ENCODE data around the gene DDX60.

- TF ChIP-seq, protein P1, sequence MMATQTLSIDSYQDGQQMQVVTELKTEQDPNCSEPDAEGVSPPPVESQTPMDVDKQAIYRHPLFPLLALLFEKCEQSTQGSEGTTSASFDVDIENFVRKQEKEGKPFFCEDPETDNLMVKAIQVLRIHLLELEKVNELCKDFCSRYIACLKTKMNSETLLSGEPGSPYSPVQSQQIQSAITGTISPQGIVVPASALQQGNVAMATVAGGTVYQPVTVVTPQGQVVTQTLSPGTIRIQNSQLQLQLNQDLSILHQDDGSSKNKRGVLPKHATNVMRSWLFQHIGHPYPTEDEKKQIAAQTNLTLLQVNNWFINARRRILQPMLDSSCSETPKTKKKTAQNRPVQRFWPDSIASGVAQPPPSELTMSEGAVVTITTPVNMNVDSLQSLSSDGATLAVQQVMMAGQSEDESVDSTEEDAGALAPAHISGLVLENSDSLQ (IDR thresholded peaks at IDR 0.05), result no peak
- TF ChIP-seq SP1 (IDR thresholded peaks at IDR 0.05), result no peak
- no peak for TF ChIP-seq BHLHE40 (IDR thresholded peaks at IDR 0.05; ENCODE audit: borderline replicate concordance)
- TF ChIP-seq FOXM1 (IDR thresholded peaks at IDR 0.05; ENCODE audit: borderline replicate concordance), result no peak
- TF ChIP-seq TARDBP (IDR thresholded peaks at IDR 0.05), result no peak
- no peak for TF ChIP-seq ARNT (IDR thresholded peaks at IDR 0.05)
- TF ChIP-seq SUZ12 (IDR thresholded peaks at IDR 0.05), result no peak
- no peak for TF ChIP-seq ZNF384 (IDR thresholded peaks at IDR 0.05)
- no peak for TF ChIP-seq L3MBTL2 (conservative IDR thresholded peaks at IDR 0.05)
- no peak for TF ChIP-seq HDGF (IDR thresholded peaks at IDR 0.05; ENCODE audit: borderline replicate concordance)
Measured at GRCh38 chr4:168367065-168367464, 48.5 kb upstream of the DDX60 start.
